ENCODE measurements around the gene GLRA3. TPM values are rescaled to one million over a fixed set of nuclear protein-coding genes. Genes with fewer than 3 reads are reported as not detected.
A peak's percentile ranks its signal among the peaks of the same experiment; 100 is the strongest.

Gene GLRA3
- total RNA-seq, 1 donor from 2014 or later, result not detected

DNA sequence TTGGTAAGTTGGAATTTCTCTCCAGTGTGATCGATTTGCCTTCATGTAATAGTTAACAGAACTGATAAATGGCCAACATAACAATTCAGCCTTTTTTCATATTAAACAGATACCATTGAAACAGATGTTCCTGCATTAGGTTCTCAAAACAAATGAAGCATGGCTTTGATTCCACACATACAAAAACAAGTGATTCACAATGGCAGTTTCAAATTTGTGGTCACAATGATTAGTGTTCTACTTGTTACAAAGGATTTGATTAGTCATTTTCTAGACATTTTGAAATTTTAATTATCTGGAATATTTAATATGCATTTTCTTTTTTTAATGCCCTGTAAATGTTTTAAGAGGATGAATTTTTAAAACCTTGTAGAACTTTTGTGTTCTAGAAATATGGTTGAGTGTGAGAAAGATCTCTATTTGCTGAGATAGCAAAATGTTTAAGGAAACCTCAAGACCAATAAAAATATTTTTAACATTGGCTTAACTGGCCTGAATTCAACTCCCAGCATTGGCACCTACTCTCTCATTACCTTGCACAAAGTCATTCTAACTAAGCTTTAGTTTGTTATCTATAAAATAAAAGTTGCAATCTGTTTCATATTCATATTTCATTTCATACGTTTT lies 18.9 kb upstream of the GLRA3 start:
- Mint-ChIP-seq H3K4me3 (no peak overlapping the region), H3K9me3 (no peaks in the 10 kb centered on the region), H3K4me1 (no peaks in the 10 kb centered on the region), H3K36me3 (ENCODE audit: low read depth) (no peaks in the 10 kb centered on the region), H3K27ac (ENCODE audit: unreplicated experiment) (no peak overlapping the region), H3K27me3 (ENCODE audit: low read depth) (peaks cover 21% of the 10 kb centered on the region)
- DNase-seq (ENCODE audit: low read depth, low spot score), result no peak
- TF ChIP-seq, protein P1, sequence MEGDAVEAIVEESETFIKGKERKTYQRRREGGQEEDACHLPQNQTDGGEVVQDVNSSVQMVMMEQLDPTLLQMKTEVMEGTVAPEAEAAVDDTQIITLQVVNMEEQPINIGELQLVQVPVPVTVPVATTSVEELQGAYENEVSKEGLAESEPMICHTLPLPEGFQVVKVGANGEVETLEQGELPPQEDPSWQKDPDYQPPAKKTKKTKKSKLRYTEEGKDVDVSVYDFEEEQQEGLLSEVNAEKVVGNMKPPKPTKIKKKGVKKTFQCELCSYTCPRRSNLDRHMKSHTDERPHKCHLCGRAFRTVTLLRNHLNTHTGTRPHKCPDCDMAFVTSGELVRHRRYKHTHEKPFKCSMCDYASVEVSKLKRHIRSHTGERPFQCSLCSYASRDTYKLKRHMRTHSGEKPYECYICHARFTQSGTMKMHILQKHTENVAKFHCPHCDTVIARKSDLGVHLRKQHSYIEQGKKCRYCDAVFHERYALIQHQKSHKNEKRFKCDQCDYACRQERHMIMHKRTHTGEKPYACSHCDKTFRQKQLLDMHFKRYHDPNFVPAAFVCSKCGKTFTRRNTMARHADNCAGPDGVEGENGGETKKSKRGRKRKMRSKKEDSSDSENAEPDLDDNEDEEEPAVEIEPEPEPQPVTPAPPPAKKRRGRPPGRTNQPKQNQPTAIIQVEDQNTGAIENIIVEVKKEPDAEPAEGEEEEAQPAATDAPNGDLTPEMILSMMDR (conservative IDR thresholded peaks at IDR 0.05), result no peak

DNA sequence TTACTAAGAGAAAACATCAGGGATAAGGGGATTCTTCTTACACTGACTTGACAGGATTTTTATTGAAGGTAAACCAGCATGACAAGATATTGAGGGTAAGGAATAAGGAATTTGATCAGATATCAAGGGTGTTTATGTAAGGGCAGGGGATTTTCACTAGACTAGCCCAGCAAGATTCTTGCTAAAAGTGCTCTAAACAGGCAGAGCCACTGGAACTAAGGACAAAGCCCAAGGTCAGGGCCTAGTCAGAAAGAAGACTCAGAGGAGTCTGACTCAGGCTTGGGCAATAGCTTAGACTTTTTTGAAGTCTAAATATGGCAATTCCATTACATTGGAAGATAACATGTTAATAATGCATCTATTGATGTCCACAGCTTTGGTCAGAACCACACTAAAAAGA lies 6.5 kb upstream of the GLRA3 start:
- H3K4me3 Mint-ChIP-seq, result no peak overlapping the region
- no peaks in the 10 kb centered on the region for H3K36me3 Mint-ChIP-seq (ENCODE audit: low read depth)
- TF ChIP-seq, protein P1 (conservative IDR thresholded peaks at IDR 0.05), result no peak
- no peaks in the 10 kb centered on the region for H3K9me3 Mint-ChIP-seq
- no peak for DNase-seq (ENCODE audit: low read depth, low spot score)
- no peak overlapping the region for H3K27ac Mint-ChIP-seq (ENCODE audit: unreplicated experiment)
- H3K4me1 Mint-ChIP-seq, result no peaks in the 10 kb centered on the region
- H3K27me3 Mint-ChIP-seq (ENCODE audit: low read depth), result peaks cover 26% of the 10 kb centered on the region

DNA sequence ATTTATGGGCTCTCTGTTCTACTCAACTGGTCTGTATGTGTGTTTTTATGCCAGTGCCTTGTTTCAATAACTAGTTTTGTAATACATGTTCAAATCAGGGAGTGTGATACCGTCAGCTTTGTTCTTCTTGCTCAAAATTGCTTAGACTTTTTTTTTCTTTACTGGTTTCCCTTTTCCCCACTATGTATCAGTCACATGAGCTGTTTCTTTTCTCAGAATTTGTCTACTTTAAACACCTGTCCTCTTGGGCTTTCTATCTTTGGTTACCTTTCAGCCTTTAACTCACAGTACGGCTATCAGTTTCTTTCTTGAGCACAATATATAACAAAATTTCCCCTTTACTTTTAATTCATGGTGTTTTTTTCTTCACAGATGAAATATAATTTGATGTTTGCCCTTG lies 5.4 kb upstream of the GLRA3 start:
- Mint-ChIP-seq H3K4me3 (no peak overlapping the region), H3K9me3 (no peaks in the 10 kb centered on the region), H3K4me1 (peaks cover 8% of the 10 kb centered on the region), H3K36me3 (ENCODE audit: low read depth) (no peaks in the 10 kb centered on the region), H3K27ac (ENCODE audit: unreplicated experiment) (no peak overlapping the region), H3K27me3 (ENCODE audit: low read depth) (peaks cover 36% of the 10 kb centered on the region)
- TF ChIP-seq, protein P1 (conservative IDR thresholded peaks at IDR 0.05), result no peak
- DNase-seq (ENCODE audit: low read depth, low spot score), result no peak

DNA sequence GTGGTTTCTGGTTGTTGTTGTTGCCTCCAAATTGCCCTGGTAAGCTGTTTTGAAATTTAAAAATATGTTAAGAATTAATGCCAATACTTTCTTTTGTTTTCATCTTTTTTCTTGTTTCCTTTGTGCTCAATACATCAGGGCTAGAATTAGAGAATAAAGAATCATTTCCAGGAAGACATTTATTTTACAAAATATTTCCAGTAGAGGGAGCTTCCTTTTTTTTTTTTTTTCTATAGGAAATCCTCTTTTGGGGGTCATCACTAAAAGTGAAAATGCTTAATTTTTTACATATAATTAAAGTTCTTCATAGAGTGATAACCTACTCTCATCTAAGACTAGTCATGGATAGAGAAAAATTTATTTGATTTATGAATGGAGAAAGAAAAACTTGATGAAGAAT lies 2.4 kb downstream of the GLRA3 start:
- Mint-ChIP-seq H3K4me1 (peaks cover 16% of the 10 kb centered on the region), H3K36me3 (ENCODE audit: low read depth) (no peaks in the 10 kb centered on the region), H3K4me3 (no peak overlapping the region), H3K27ac (ENCODE audit: unreplicated experiment) (no peak overlapping the region), H3K9me3 (no peaks in the 10 kb centered on the region), H3K27me3 (ENCODE audit: low read depth) (peaks cover 62% of the 10 kb centered on the region)
- TF ChIP-seq, protein P1 (conservative IDR thresholded peaks at IDR 0.05), result peak; percentile 45
- DNase-seq (ENCODE audit: low read depth, low spot score), result no peak

DNA sequence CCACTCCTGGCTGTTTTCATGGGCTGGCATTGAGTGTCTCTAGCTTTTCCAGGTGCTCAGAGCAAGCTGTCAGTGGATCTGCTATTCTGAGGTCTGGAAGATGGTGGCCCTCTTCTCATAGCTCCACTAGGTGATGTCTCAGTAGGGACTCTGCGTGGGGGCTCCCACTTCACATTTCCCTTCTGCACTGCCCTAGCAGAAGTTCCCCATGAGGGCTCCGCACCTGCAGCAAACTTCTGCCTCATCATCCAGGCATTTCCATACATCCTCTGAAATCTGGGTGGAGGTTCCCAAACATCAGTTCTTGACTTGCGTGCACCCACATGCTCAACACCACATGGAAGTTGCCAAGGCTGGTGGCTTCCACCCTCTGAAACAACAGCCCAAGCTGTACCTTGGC lies 13.8 kb downstream of the GLRA3 start:
- Mint-ChIP-seq H3K4me3 (no peak overlapping the region), H3K36me3 (ENCODE audit: low read depth) (peaks cover 3% of the 10 kb centered on the region), H3K27me3 (ENCODE audit: low read depth) (peaks cover 10% of the 10 kb centered on the region), H3K27ac (ENCODE audit: unreplicated experiment) (no peak overlapping the region), H3K4me1 (peaks cover 8% of the 10 kb centered on the region), H3K9me3 (peaks cover 6% of the 10 kb centered on the region)
- no peak for DNase-seq (ENCODE audit: low read depth, low spot score)
- TF ChIP-seq, protein P1 (conservative IDR thresholded peaks at IDR 0.05), result no peak

All from neural crest cell (in vitro differentiated cells).